CD4-positive, alpha-beta T cell treated with Interleukin-6 at 100 ng/mL for 8 hours (primary cell): ENCODE measurements around the gene XAB2.
"Not testable (repeated sequence)": the region's sequence is repeated elsewhere in the genome, so short reads cannot be mapped to it uniquely, and the experiment has no call there.

Source experiments
- DNase-seq: peaks from one replicate; pipeline ENCODE4 v3.0.0-alpha.2; 2020; ENCODE audit warnings: mixed read lengths, low spot score

XAB2 gene

GRCh38 chr19:7611541-7612279 is 17.6 kb downstream of the XAB2 start:
- no peak for DNase-seq

GRCh38 chr19:7610491-7611240 is 18.7 kb downstream of the XAB2 start:
- DNase-seq: no peak

DNA sequence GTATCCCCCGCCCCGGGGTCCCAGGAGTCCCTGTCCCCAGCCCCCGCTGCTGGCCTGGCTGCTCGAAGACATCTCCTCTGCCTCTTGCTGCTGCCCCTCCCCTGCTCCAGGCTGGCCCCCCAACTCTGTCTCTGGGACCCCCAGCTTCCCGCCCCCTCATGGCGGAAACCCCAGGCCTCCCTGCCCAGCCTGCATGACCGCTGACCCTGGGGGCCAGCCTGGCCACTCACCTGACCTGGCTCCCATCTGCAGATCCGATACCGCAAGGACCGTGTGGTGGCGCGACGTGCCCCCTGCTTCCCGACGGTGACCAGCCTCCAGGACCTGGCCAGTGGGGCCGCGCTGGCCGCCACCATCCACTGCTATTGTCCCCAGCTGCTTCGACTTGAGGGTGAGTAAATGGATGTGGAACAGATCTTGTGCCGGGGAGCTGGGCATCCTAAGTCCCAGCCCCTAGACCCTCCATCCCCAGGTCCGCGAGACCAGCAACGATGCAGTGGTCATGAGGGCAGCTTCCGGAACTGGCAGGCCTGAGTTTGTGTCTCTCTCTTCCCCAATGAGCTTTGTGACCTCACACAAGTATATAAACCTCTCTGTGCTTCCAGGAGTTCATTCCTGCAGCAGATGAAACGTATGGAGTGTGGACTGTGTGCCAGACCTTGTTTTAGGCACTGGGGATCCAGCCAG is 21.3 kb downstream of the XAB2 start:
- DNase-seq: no peak

- no peak for DNase-seq
These were observed 22.0 kb downstream of the XAB2 start for GRCh38 chr19:7607212-7607873.

GRCh38 chr19:7606289-7606688 is 23.1 kb downstream of the XAB2 start:
- DNase-seq: no peak

DNA sequence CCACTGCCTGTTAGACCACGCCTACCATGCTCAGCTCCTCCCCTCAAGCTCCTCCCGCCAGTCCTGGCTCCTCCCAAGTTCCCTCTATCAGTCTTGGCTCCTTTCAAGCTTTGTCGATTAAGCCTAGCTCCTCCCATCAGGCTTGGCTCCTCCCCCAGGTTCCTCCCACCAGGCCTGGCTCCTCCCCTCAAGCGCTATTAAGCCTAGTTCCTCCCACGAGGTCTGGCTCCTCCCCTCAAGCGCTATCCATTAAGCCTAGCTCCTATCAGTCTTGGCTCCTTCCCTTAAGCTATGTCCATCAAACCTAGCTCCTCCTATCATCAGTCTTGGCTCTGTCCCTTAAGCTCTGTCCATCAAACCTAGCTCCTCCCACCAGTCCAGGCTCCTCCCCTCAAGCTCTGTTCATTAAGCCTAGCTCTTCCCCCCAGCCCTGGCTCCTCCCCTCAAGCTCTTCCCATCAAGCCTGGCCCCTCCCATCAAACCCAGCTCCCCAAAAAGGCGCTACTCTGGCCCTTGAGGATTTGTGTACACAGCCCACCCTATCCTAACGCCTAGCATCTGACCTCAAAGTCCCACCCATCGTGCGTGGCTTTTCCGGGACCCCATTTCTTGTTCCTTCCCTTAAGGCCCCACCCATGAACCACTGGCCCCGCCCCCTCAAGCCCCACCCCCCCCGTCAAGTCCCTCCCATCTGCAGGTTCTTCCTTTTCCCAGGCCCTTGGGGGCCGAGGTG is 23.7 kb downstream of the XAB2 start:
- DNase-seq: no peak

GRCh38 chr19:7603919-7604318 is 25.4 kb downstream of the XAB2 start:
- no peak for DNase-seq

DNA sequence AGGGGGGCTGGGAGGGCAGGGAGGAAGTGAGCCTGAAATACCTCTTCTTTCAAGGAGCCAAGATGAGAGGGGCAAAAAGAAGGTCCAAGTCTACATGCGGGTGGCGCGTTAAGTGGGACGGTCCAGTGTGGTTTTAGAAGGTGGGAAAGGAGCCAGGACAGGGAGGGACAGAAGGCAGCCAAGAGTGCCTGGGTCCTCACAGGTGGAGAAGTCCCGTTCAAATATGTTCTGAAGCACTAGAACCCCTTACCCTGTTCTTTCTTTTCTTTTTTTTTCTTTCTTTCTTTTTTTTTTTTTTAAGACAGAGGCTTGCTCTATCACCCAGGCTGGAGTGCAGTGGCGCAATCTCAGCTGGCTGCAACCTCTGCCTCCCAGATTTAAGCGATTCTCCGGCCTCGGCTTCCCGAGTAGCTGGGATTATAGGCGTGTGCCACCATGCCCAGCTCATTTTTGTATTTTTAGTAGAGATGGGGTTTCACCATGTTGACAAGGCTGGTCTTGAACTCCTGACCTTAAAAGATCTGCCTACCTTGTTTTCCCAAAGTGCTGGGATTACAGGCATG is 26.3 kb downstream of the XAB2 start:
- no peak for DNase-seq

DNA sequence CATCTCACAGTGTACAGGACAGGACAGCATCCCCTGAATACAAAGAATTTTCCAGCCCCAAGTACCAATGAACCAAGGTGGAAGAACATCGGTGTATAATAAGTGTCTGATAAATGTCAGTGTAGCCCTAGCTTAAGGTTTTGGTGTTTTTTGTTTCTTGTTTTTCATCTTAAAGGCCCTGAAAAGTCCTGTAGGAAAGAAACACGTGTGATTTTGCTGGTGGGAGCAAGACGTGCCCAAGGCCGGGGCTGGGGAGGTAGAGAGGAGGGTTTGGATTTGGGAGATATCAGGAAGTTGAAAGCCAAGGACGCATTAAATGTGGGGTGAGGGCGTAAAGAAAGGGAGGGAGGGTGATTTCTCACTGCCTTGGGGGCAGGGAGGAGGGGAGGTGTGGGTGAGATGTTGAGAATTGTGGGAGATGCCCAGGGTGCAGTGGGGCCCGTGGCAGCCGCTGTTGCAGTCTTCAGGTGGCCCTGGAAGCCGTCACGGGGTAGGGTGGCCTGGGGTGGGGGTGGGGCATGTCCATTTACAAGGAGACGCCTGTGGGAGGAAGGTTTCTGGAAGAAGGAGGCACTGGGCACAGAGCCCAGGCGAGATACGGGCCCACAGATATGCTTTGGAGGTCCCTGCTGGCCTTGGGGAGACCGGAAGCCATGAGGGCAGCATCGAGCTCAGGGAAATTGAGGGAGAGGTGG is 27.0 kb downstream of the XAB2 start:
- DNase-seq: no peak

DNA sequence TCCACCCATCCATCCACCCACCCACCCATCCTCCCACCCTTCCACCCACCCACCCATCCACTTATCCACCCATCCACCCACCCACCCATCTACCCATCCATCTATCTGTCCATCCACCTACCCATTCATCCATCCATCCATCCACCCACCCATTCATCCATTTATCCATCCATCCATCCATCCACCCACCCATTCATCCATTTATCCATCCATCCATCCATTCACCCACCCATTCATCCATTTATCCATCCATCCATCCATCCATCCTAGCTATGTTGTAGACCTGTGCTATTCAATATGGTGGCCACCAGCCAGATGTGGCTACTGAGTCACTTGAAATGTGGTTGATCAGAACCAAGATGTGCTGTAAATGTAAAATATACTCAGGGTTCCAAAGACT is 28.6 kb downstream of the XAB2 start:
- DNase-seq: no peak

DNA sequence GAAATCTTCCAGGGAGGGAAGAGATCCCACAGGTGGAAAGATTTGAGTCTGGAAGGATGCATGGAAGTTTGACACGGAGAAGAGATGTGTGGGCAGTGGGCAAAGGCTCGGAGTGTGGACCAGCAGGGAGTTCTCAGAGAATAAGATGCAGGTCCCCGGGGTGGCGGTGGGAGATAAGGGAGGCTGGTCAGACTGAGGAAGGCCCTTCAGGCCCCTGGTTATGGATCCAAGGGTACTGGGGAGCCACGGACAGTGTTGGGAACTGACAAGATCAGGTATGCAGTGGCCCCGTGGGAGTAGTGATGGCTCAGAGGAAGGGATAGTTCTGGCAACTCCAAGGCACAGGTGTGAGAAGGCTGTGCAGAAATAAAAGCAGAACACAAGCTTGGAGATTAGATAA is 31.2 kb downstream of the XAB2 start:
- no peak for DNase-seq

DNA sequence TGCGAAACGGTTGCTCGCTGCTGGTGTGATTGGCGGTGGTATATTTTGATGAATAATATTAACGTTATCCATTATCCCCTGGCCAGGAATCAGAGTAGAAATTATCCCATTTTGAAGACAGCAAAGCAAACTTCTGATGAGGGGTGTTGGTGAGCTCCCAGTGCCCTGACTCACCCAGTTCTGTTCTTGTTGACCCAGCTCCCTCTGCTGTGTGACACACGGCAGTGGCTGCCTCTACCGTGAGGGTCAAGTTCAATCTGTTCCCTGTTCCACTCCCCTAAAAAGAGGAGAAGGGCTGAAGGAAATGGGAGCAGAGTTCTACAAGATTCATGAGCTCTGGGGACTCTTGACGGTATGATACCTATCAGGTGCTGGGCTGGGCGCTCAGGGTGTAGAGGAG is 31.7 kb downstream of the XAB2 start:
- no peak for DNase-seq

- no peak for DNase-seq
These were observed 33.0 kb downstream of the XAB2 start for GRCh38 chr19:7596211-7596937.

- DNase-seq: peak; percentile 18
These were observed 33.7 kb downstream of the XAB2 start, which contains the start of gene CAMSAP3 for GRCh38 chr19:7595466-7596133. CAMSAP3 (plus strand) TSS chr19:7595863; CDS start chr19:7596003, 140 bp downstream.

DNA sequence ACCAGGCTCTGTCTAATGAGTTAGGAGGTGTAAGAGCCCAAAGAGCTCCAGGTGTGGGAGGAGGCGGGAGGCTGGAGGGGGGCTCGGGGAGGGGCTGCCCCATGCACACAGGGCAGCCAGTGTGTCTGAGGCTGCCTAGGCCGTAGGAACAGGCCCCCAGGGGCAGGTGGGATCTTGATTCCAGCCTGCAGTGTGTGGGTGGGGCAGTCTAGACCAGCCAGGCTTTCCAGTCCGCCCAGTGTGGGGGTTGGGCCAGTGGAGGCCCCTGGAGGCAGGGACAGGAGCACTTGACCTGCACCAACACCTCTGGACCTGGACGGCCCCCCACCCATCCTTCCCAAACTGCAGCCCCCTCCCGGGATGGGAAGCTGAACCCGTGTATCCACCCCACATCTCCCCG is 39.1 kb downstream of the XAB2 start:
- DNase-seq: no peak

- no peak for DNase-seq
These were observed 39.5 kb downstream of the XAB2 start for GRCh38 chr19:7589822-7590221.

DNA sequence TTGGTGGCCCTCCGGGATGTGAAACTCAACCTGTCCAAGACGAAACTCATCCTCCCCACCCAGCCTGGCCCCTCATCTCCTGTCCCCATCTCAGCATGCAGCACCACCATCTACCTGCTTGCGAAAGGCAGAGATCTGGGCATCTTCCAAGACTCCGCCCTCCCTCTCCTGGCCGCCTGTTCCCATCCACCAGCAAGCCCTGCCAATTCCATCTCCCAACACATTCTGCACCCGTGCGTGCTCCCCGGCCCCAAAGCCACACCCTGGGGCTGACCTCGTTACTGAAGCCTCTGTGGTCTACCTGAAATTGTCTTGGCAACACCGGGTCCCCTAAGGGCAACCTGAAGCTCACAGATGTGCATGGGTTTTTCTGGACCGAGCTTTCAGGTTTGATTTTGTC is 46.9 kb downstream of the XAB2 start:
- DNase-seq: no peak

DNA sequence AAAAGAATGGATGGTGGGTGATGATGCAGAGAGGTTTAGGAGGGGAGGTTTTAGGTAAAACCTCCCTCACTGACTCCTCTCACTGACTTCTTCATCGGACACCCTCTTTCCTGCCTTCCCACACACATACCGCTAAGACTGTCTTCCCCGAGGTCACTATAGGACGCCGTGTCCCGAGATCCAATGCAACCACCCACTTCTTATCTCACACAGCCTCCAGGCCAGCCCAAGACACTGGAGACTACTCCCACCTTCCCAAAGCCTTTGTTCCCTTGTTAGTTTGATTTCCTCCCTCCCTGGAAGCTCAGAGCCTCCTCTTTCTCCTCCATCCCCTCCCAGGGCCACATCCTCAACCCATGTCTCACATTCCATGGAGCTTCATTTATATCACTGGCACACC is 50.2 kb downstream of the XAB2 start:
- no peak for DNase-seq

GRCh38 chr19:7578127-7578526 is 51.2 kb downstream of the XAB2 start:
- no peak for DNase-seq

- DNase-seq: not testable (repeated sequence)
These were observed 51.9 kb downstream of the XAB2 start for GRCh38 chr19:7577422-7577821.
